ENCODE measurements around the gene DNAJC5G. TPM values are rescaled to one million over a fixed set of nuclear protein-coding genes. Genes with fewer than 3 reads are reported as not detected.
A peak's percentile ranks its signal among the peaks of the same experiment; 100 is the strongest.

DNAJC5G gene
- total and polyA plus RNA-seq, 9 of the 15 experiments (the other 6 are each of a cell fraction or from before 2014, with no cell fraction given): not detected

DNA sequence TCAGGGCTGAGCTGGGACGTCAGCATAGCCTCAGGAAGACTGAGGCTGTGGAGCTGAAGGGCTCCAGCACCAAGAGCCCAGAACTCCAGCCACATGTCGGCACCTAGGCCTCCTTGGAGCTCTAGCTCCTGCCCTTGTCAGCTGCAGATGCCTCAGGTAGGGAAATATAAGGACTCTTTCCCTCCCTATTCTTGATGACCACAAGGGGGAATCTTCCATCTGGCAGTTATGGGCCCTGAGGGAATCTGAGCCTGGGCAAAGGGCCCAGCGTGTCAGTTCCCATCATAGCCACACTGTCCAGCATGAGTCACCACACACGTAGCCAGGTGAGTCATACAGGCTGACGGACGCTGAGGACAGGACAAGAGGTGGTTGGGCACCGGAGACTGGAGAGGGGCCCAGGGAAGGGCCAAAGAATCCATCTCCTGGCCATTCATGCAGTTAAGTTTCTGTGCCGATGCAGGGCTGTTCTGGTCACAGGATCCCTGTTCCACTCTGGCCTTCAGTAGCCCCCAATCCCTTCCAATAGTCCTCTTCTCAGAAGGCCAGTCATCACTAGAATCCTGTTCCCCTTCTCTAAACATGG, 45.8 kb downstream of the DNAJC5G start (continued):
- TF ChIP-seq, protein P1, sequence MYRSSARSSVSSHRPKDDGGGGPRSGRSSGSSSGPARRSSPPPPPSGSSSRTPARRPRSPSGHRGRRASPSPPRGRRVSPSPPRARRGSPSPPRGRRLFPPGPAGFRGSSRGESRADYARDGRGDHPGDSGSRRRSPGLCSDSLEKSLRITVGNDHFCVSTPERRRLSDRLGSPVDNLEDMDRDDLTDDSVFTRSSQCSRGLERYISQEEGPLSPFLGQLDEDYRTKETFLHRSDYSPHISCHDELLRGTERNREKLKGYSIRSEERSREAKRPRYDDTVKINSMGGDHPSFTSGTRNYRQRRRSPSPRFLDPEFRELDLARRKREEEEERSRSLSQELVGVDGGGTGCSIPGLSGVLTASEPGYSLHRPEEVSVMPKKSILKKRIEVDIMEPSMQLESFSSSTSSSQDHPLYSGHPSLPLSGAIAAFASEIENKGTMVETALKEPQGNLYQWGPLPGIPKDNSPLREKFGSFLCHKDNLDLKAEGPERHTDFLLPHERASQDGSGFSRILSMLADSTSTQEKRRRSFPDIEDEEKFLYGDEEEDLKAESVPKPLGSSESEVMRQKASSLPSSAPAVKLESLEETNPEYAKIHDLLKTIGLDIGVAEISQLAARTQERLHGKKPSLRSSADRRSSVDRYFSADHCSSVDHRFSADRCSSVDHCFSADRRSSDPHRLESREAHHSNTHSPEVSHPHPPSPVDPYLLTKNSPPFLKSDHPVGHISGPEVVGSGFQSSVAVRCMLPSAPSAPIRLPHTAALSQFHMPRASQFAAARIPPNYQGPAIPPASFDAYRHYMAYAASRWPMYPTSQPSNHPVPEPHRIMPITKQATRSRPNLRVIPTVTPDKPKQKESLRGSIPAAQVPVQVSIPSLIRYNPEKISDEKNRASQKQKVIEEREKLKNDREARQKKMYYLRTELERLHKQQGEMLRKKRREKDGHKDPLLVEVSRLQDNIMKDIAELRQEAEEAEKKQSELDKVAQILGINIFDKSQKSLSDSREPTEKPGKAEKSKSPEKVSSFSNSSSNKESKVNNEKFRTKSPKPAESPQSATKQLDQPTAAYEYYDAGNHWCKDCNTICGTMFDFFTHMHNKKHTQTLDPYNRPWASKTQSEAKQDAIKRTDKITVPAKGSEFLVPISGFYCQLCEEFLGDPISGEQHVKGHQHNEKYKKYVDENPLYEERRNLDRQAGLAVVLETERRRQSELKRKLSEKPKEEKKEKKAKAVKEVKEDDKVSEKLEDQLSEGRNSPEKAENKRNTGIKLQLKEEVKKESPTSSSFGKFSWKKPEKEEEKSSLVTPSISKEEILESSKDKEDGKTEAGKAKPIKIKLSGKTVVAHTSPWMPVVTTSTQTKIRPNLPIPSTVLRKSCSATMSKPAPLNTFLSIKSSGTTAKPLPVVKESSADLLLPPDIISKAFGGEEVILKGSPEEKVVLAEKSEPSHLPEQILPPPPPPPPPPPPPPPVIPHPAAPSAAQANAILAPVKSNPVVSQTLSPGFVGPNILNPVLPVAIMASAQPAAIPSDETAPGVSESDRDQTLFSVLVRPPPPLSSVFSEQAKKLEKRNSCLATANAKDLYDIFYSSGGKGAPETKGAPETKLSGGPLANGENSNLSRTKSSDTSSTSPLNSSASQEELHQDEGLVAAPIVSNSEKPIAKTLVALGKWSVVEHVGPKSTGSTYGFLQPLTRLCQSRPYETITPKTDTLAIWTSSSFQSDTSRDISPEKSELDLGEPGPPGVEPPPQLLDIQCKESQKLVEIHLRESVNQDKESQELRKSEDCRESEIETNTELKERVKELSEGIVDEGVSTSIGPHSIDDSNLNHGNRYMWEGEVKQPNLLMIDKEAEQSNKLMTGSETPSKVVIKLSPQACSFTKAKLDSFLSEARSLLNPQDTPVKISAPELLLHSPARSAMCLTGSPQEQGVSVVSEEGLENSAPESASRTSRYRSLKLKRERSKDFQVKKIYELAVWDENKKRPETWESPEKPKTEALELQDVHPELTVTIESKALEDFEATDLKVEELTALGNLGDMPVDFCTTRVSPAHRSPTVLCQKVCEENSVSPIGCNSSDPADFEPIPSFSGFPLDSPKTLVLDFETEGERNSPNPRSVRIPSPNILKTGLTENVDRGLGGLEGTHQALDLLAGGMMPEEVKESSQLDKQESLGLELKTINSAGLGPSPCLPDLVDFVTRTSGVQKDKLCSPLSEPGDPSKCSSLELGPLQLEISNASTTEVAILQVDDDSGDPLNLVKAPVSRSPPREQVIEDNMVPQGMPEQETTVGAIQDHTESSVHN (IDR thresholded peaks at IDR 0.05; ENCODE audit: borderline replicate concordance in 1 of 2, low read depth in 1 of 2): peak in 1 of 2 experiments; percentile 82; a peak in 2 of 4 replicates
- TF ChIP-seq SNIP1 (IDR thresholded peaks at IDR 0.05; ENCODE audit: low read depth): no peak
- peak; percentile 100 for TF ChIP-seq JUND (IDR thresholded peaks at IDR 0.05; ENCODE audit: borderline replicate concordance, low read depth, low read length)
- peak; percentile 99 for TF ChIP-seq JUND (tag; IDR thresholded peaks at IDR 0.05; ENCODE audit: borderline replicate concordance, low read depth, low read length)
- no peak for TF ChIP-seq NFXL1 (CRISPR knock-in tag; IDR thresholded peaks at IDR 0.05)
- TF ChIP-seq, protein P2, sequence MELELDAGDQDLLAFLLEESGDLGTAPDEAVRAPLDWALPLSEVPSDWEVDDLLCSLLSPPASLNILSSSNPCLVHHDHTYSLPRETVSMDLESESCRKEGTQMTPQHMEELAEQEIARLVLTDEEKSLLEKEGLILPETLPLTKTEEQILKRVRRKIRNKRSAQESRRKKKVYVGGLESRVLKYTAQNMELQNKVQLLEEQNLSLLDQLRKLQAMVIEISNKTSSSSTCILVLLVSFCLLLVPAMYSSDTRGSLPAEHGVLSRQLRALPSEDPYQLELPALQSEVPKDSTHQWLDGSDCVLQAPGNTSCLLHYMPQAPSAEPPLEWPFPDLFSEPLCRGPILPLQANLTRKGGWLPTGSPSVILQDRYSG (tag; conservative IDR thresholded peaks at IDR 0.05; ENCODE audit: low read depth): no peak
- TF ChIP-seq, protein P3, sequence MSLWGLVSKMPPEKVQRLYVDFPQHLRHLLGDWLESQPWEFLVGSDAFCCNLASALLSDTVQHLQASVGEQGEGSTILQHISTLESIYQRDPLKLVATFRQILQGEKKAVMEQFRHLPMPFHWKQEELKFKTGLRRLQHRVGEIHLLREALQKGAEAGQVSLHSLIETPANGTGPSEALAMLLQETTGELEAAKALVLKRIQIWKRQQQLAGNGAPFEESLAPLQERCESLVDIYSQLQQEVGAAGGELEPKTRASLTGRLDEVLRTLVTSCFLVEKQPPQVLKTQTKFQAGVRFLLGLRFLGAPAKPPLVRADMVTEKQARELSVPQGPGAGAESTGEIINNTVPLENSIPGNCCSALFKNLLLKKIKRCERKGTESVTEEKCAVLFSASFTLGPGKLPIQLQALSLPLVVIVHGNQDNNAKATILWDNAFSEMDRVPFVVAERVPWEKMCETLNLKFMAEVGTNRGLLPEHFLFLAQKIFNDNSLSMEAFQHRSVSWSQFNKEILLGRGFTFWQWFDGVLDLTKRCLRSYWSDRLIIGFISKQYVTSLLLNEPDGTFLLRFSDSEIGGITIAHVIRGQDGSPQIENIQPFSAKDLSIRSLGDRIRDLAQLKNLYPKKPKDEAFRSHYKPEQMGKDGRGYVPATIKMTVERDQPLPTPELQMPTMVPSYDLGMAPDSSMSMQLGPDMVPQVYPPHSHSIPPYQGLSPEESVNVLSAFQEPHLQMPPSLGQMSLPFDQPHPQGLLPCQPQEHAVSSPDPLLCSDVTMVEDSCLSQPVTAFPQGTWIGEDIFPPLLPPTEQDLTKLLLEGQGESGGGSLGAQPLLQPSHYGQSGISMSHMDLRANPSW (CRISPR knock-in tag; IDR thresholded peaks at IDR 0.05): 0 out of 2 replicates have a peak, but pooled peaks have one; percentile 60
- TF ChIP-seq EP300 (IDR thresholded peaks at IDR 0.05; ENCODE audit: low read length): peak; percentile 65; the same call in 1 of the 2 replicates
- TF ChIP-seq NCOA4 (IDR thresholded peaks at IDR 0.05; ENCODE audit: partially characterized antibody): no peak
- 0 out of 4 replicates have a peak, but pooled peaks of 1 of the 2 experiments have one; percentile 35 for TF ChIP-seq SIN3A (IDR thresholded peaks at IDR 0.05; ENCODE audit: borderline replicate concordance in 2 of 2, control insufficient read depth in 1 of 2, low read depth in 2 of 2, low read length in 2 of 2)
- TF ChIP-seq MAZ (CRISPR knock-in tag; conservative IDR thresholded peaks at IDR 0.05 in 1 of 2, IDR thresholded peaks at IDR 0.05 in 1 of 2): no peak
- TF ChIP-seq MYC (IDR thresholded peaks at IDR 0.05; ENCODE audit: low read depth, low read length): peak; percentile 51
- TF ChIP-seq MYC (CRISPR knock-in tag; IDR thresholded peaks at IDR 0.05; ENCODE audit: borderline replicate concordance, low read depth): no peak
- TF ChIP-seq SMARCB1 (IDR thresholded peaks at IDR 0.05; ENCODE audit: insufficient read length, low read depth): no peak
- TF ChIP-seq RBM25 (IDR thresholded peaks at IDR 0.05; ENCODE audit: low read depth, low read length, severe bottlenecking): no peak

All from K562 (cell line).